ENCODE results near the gene FUT8.
"Not testable (repeated sequence)": the region's sequence is repeated elsewhere in the genome, so short reads cannot be mapped to it uniquely, and the experiment has no call there.

FUT8 gene

DNA sequence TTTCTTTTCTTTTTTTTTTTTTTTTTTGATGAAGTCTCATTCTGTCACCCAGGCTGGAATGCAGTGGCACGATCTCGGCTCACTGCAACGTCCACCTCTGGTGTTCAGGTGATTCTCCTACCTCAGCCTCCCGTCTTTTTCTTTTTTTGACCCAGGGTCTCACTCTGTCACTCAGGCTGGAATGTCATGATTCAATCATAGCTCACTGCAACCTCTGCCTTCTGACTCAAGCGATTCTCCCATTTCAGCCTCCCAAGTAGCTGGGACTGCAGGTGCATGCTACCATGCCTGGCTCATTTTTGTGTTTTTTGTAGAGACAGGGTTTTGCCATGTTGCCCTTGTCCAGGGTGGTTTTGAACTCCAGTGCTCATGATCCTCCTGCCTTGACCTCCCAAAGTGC is 12.0 kb downstream of the FUT8 start:
- no peak for DNase-seq (ENCODE audit: low read depth)
- H3K4me3 ChIP-seq (replicated peaks; ENCODE audit: low read depth, low read length) = no peak overlapping the region
- TF ChIP-seq, protein P1, sequence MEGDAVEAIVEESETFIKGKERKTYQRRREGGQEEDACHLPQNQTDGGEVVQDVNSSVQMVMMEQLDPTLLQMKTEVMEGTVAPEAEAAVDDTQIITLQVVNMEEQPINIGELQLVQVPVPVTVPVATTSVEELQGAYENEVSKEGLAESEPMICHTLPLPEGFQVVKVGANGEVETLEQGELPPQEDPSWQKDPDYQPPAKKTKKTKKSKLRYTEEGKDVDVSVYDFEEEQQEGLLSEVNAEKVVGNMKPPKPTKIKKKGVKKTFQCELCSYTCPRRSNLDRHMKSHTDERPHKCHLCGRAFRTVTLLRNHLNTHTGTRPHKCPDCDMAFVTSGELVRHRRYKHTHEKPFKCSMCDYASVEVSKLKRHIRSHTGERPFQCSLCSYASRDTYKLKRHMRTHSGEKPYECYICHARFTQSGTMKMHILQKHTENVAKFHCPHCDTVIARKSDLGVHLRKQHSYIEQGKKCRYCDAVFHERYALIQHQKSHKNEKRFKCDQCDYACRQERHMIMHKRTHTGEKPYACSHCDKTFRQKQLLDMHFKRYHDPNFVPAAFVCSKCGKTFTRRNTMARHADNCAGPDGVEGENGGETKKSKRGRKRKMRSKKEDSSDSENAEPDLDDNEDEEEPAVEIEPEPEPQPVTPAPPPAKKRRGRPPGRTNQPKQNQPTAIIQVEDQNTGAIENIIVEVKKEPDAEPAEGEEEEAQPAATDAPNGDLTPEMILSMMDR (IDR thresholded peaks at IDR 0.05; ENCODE audit: low read length, missing control alignments) = no peak

DNA sequence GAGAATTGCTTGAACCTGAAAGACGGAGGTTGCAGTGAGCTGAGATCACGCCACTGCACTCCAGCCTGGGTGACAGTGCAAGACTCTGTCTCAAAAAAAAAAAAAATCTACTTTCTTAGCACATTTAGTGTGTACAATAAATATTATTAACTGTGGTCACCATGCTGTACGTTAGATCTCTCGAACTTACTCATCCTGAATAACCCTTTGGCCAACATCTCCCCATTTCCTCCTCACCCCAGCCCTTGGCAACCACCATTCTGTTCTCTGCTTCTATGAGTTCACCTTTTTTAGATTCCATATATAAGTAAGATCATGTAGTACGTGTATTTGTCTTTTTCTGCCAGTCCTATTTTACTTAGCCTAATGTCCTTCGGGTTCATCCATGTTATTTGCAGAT is 13.4 kb downstream of the FUT8 start:
- no peak for DNase-seq (ENCODE audit: low read depth)
- no peak overlapping the region for H3K4me3 ChIP-seq (replicated peaks; ENCODE audit: low read depth, low read length)
- TF ChIP-seq, protein P1 (IDR thresholded peaks at IDR 0.05; ENCODE audit: low read length, missing control alignments) = no peak

DNA sequence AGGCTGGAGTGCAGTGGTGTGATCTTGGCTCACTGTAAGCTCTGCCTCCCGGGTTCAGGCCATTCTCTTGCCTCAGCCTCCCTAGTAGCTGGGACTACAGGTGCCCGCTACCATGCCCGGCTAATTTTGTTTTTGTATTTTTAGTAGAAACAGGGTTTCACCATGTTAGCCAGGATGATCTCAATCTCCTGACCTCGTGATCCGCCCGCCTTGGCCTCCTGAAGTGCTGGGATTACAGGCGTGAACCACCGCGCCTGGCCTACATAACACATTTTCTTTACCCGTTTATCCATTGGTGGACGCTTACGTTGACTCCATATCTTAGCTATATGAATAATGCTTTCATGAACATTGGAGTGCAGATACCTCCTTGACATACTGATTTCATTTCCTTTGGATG is 14.4 kb downstream of the FUT8 start:
- DNase-seq (ENCODE audit: low read depth); H3K4me3 ChIP-seq (replicated peaks; ENCODE audit: low read depth, low read length): not testable (repeated sequence)

- DNase-seq (ENCODE audit: low read depth) = no peak
- no peak overlapping the region for H3K4me3 ChIP-seq (replicated peaks; ENCODE audit: low read depth, low read length)
- TF ChIP-seq, protein P1 (IDR thresholded peaks at IDR 0.05; ENCODE audit: low read length, missing control alignments) = no peak
Measured at GRCh38 chr14:65428691-65429090, 16.2 kb downstream of the FUT8 start.

DNA sequence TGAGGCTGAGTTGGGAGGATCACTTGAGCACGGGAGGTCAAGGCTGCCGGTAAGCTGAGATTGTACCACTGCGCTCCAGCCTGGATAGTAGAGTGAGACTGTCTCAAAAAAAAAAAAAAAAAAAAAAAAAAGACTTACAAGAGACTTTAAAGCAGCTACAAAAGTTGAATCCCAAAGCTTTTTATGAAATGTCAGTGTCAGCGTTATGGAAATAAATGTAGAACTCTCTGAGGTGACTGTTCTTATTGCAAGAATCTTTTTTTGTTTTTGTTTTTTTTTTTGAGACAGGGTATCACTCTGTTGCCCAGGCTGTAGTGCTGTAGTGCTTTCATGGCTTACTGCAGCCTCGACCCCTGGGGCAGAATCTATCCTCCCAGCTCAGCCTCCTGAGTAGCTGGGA is 17.2 kb downstream of the FUT8 start:
- DNase-seq (ENCODE audit: low read depth) = no peak
- TF ChIP-seq, protein P1 (IDR thresholded peaks at IDR 0.05; ENCODE audit: low read length, missing control alignments) = no peak
- H3K4me3 ChIP-seq (replicated peaks; ENCODE audit: low read depth, low read length) = no peak overlapping the region

- TF ChIP-seq, protein P1 (IDR thresholded peaks at IDR 0.05; ENCODE audit: low read length, missing control alignments) = no peak
- no peak for DNase-seq (ENCODE audit: low read depth)
- no peak overlapping the region for H3K4me3 ChIP-seq (replicated peaks; ENCODE audit: low read depth, low read length)
Measured at GRCh38 chr14:65431245-65431644, 18.7 kb downstream of the FUT8 start.

- TF ChIP-seq, protein P1 (IDR thresholded peaks at IDR 0.05; ENCODE audit: low read length, missing control alignments) = no peak
- no peak overlapping the region for H3K4me3 ChIP-seq (replicated peaks; ENCODE audit: low read depth, low read length)
- peak; percentile 41 for DNase-seq (ENCODE audit: low read depth)
Measured at GRCh38 chr14:65431951-65432350, 19.4 kb downstream of the FUT8 start.
